Cardiac muscle cell (in vitro differentiated cells and primary cell): ENCODE measurements around the gene STOX1. TPM values are rescaled to one million over a fixed set of nuclear protein-coding genes. Genes with fewer than 3 reads are reported as not detected.

Experiments used
- DNase-seq, 2 donors: peaks; one replicate each; pipeline versions ENCODE4 v3.0.0 to v3.0.0-alpha.2; 2010 to 2017; ENCODE audit warnings: low read depth in 1 of 2, low spot score in 1 of 2
- H3K27ac ChIP-seq: fragments of 200-600 bp; sonication (generic); 2 replicates; pipeline ENCODE4 v1.5.1; 2016
- H3K27me3 ChIP-seq: fragments of 200-600 bp; sonication (generic); 2 replicates; pipeline ENCODE4 v1.6.0; 2016; ENCODE audit warnings: control low read depth
- H3K36me3 ChIP-seq: fragments of 200-600 bp; sonication (generic); 2 replicates; pipeline ENCODE4 v1.5.1; 2016; ENCODE audit warnings: control low read depth
- H3K4me1 ChIP-seq: fragments of 200-600 bp; sonication (generic); 2 replicates; pipeline ENCODE4 v1.8.1; 2017; ENCODE audit warnings: low read depth, mild to moderate bottlenecking, mixed run types
- H3K4me3 ChIP-seq: fragments of 200-600 bp; sonication (generic); 2 replicates; pipeline ENCODE4 v1.5.1; 2016; ENCODE audit warnings: mild to moderate bottlenecking
- H3K9me3 ChIP-seq: fragments of 200-600 bp; sonication (generic); 2 replicates; pipeline ENCODE4 v1.5.1; 2017; ENCODE audit warnings: low read depth, mild to moderate bottlenecking, control low read depth
- polyA plus RNA-seq: library from polyadenylated mRNA; unstranded; fragments of >200 nt; fragmentation: Nextera tagmentation; extraction: Ambion mirVana; gene quantifications from 2 replicates; pipeline ENCODE4 v1.2.1, GENCODE V29; 2016
- total RNA-seq: library from RNA; depleted of rRNA; stranded (reverse); fragments of >200 nt; gene quantifications from 2 replicates; pipeline ENCODE4 v1.2.3, GENCODE V29; 2016
- TF ChIP-seq, protein P1 (sequence below): IDR thresholded peaks from 2 replicates; pipeline ENCODE4 v1.5.1; 2012; ENCODE audit warnings: low read depth, mild to moderate bottlenecking, low read length

The STOX1 gene
- total and polyA plus RNA-seq, 2 experiments from 2014 or later: 6.0 to 6.7 TPM

DNA sequence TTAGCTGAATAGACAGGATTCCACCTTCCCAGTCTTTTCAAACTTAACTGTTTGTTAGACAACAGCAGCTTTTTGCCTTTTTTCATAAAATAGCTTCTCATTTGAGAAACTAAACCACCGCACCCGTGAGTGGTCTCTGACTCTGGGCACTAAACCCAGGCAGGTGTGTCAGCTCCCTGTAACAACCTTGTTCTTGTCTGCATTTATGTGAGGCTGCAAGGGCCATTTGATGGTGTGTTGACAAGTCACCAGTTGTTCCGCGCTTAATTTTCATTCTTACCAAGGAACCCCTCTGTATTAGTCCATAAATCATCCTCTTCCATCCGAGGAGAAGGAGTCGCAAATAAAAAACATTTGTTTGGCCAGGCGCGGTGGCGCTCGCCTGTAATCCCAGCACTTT is 1.5 kb downstream of the STOX1 start:
- no peaks in the 10 kb centered on the region for H3K36me3 ChIP-seq
- DNase-seq: no peak
- H3K4me1 ChIP-seq: no peaks in the 10 kb centered on the region
- H3K9me3 ChIP-seq: no peaks in the 10 kb centered on the region
- no peak overlapping the region for H3K27ac ChIP-seq
- H3K27me3 ChIP-seq: no peaks in the 10 kb centered on the region
- TF ChIP-seq, protein P1, sequence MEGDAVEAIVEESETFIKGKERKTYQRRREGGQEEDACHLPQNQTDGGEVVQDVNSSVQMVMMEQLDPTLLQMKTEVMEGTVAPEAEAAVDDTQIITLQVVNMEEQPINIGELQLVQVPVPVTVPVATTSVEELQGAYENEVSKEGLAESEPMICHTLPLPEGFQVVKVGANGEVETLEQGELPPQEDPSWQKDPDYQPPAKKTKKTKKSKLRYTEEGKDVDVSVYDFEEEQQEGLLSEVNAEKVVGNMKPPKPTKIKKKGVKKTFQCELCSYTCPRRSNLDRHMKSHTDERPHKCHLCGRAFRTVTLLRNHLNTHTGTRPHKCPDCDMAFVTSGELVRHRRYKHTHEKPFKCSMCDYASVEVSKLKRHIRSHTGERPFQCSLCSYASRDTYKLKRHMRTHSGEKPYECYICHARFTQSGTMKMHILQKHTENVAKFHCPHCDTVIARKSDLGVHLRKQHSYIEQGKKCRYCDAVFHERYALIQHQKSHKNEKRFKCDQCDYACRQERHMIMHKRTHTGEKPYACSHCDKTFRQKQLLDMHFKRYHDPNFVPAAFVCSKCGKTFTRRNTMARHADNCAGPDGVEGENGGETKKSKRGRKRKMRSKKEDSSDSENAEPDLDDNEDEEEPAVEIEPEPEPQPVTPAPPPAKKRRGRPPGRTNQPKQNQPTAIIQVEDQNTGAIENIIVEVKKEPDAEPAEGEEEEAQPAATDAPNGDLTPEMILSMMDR: no peak
- H3K4me3 ChIP-seq: no peak overlapping the region

GRCh38 chr10:68829521-68829920 is 2.2 kb downstream of the STOX1 start:
- Histone ChIP-seq H3K9me3 (no peaks in the 10 kb centered on the region), H3K4me1 (no peaks in the 10 kb centered on the region), H3K36me3 (no peaks in the 10 kb centered on the region), H3K27ac (no peak overlapping the region), H3K4me3 (no peak overlapping the region), H3K27me3 (no peaks in the 10 kb centered on the region)
- TF ChIP-seq, protein P1: no peak
- DNase-seq: no peak

DNA sequence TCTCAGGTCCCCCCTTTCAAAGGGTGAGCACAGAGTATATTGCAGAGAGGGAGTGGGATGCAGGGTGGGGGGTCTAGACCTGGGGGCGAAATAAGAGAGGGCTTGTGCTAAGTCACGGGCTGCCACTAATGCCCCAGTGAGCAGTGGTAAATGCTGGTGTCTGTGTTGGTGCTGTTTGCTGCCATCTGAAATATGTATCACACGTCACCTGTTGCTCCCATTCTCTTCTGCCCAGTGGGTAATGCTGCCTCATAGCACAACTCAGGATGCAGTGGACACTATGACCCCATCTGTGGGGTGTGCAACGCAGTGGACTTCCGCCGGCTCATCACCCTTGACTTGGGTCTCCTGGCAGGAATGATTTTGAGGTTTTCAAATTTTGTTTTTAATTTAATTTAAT is 2.6 kb downstream of the STOX1 start:
- Histone ChIP-seq H3K36me3 (no peaks in the 10 kb centered on the region), H3K27me3 (no peaks in the 10 kb centered on the region), H3K4me1 (no peaks in the 10 kb centered on the region), H3K4me3 (no peak overlapping the region), H3K27ac (no peak overlapping the region), H3K9me3 (no peaks in the 10 kb centered on the region)
- TF ChIP-seq, protein P1: no peak
- no peak for DNase-seq

DNA sequence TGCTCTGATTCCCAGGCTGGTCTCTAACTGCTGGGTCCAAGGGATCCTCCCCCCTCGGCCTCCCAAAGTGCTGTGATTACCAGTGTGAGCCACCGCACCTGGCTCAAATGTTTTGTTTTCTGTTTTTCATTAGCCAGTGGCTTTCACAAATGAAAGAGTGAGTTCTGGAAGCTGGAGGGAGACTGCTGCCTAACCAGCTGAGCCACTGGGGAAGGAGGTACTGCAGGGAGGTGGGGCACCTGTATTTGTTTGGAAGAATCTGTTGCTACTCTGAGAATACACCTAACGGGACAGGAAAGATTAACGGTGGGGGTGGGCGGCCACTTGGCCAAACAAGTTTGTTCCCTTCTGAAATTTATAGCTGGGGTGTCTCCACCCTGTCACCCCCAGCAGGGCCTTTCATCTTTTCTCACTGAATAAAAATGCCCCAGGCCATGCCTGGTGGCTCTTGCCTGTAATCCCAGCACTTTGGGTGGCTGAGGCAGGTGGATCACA is 4.7 kb downstream of the STOX1 start:
- no peaks in the 10 kb centered on the region for H3K9me3 ChIP-seq
- no peak overlapping the region for H3K4me3 ChIP-seq
- no peaks in the 10 kb centered on the region for H3K4me1 ChIP-seq
- no peaks in the 10 kb centered on the region for H3K27me3 ChIP-seq
- DNase-seq: no peak
- no peak overlapping the region for H3K27ac ChIP-seq
- TF ChIP-seq, protein P1: no peak
- H3K36me3 ChIP-seq: no peaks in the 10 kb centered on the region

GRCh38 chr10:68832601-68833000 is 5.3 kb downstream of the STOX1 start:
- Histone ChIP-seq H3K4me1 (no peaks in the 10 kb centered on the region), H3K27ac (no peak overlapping the region), H3K9me3 (no peaks in the 10 kb centered on the region), H3K27me3 (no peaks in the 10 kb centered on the region), H3K36me3 (no peaks in the 10 kb centered on the region), H3K4me3 (no peak overlapping the region)
- TF ChIP-seq, protein P1: no peak
- no peak for DNase-seq
